Measurements from ENCODE around the gene PRR33.

PRR33 gene

GRCh38 chr11:1838426-1839144, 53.1 kb downstream of the PRR33 start, which contains the start of gene TNNI2:
Gene TNNI2 (plus strand): TSS chr11:1838981. CDS start chr11:1839697, 716 bp downstream.
- DNase-seq (ENCODE audit: low read depth in 2 of 2, low spot score in 1 of 2), result no peak

Data from stimulated activated CD8-positive, alpha-beta memory T cell treated with anti-CD3 and anti-CD28 coated beads, Interleukin-4, amount 100 ng/mL, for 4 hours (primary cell).